Mesenchymal stem cell (in vitro differentiated cells and primary cell): Measurements from ENCODE around the gene GLMN.
"Not testable (repeated sequence)": the region's sequence is repeated elsewhere in the genome, so short reads cannot be mapped to it uniquely, and the experiment has no call there.

Experiments
- DNase-seq: peaks from one replicate; pipeline ENCODE4 v3.0.0-alpha.2; 2013
- H2AFZ ChIP-seq: one replicate; pipeline ENCODE4 v1.6.1; 2013; ENCODE audit warnings: low read depth, mild to moderate bottlenecking, control low read depth, inconsistent platforms, low read length, moderate library complexity
- H2AK5ac ChIP-seq: 2 replicates; pipeline ENCODE4 v1.6.1; 2013; ENCODE audit warnings: low read length, moderate library complexity, mild to moderate bottlenecking, inconsistent platforms; ENCODE audit not compliant: severe bottlenecking
- H2BK120ac ChIP-seq: one replicate; pipeline ENCODE4 v1.6.1; 2013; ENCODE audit warnings: low read depth, mild to moderate bottlenecking, inconsistent platforms, low read length, moderate library complexity
- H2BK12ac ChIP-seq, 2 experiments: one replicate each; pipeline ENCODE4 v1.6.1; 2013; ENCODE audit warnings: inconsistent platforms in 2 of 2, low read length in 2 of 2, mild to moderate bottlenecking in 2 of 2, moderate library complexity in 2 of 2, control low read depth in 1 of 2
- H2BK15ac ChIP-seq: one replicate; pipeline ENCODE4 v1.6.1; 2013; ENCODE audit warnings: mild to moderate bottlenecking, low read depth, inconsistent platforms; ENCODE audit not compliant: poor library complexity, severe bottlenecking
- H2BK5ac ChIP-seq: 2 replicates; pipeline ENCODE4 v1.6.1; 2013; ENCODE audit warnings: low read depth, mild to moderate bottlenecking, low read length, control low read depth, inconsistent platforms; ENCODE audit not compliant: poor library complexity, severe bottlenecking
- H3K14ac ChIP-seq, 2 experiments: one replicate each; pipeline ENCODE4 v1.6.1; 2013; ENCODE audit warnings: inconsistent platforms in 2 of 2, low read length in 2 of 2, control low read depth in 1 of 2, mild to moderate bottlenecking in 1 of 2, moderate library complexity in 1 of 2
- H3K18ac ChIP-seq, 2 experiments: one replicate each; pipeline ENCODE4 v1.6.1; 2013; ENCODE audit warnings: inconsistent platforms in 2 of 2, low read length in 2 of 2, control low read depth in 1 of 2, low read depth in 1 of 2, mild to moderate bottlenecking in 1 of 2
- H3K23ac ChIP-seq, 2 experiments: one replicate each; pipeline ENCODE4 v1.6.1; 2013; ENCODE audit warnings: inconsistent platforms in 2 of 2, low read length in 2 of 2, mild to moderate bottlenecking in 2 of 2, moderate library complexity in 2 of 2, control low read depth in 1 of 2
- H3K27ac ChIP-seq: 2 replicates; pipeline ENCODE4 v1.5.1; 2013; ENCODE audit warnings: mild to moderate bottlenecking, moderate library complexity, low read length, control low read depth, inconsistent platforms; ENCODE audit not compliant: poor library complexity, severe bottlenecking
- H3K27me3 ChIP-seq, 2 experiments: 2 replicates each; pipeline versions ENCODE4 v1.6.1 to v1.7.0; 2013; ENCODE audit warnings: low read length in 2 of 2, mild to moderate bottlenecking in 2 of 2, moderate library complexity in 2 of 2, control low read depth in 1 of 2, inconsistent platforms in 1 of 2; ENCODE audit not compliant: control insufficient read depth in 1 of 2, insufficient read depth in 1 of 2
- H3K36me3 ChIP-seq, 2 experiments: 2 replicates each; pipeline versions ENCODE4 v1.6.1 to v1.7.0; 2013; ENCODE audit warnings: low read length in 2 of 2, control low read depth in 1 of 2, inconsistent platforms in 1 of 2, low read depth in 1 of 2, mild to moderate bottlenecking in 1 of 2; ENCODE audit not compliant: insufficient read depth in 2 of 2, control insufficient read depth in 1 of 2
- H3K4ac ChIP-seq, 2 experiments: one replicate each; pipeline ENCODE4 v1.6.1; 2013; ENCODE audit warnings: inconsistent platforms in 2 of 2, low read length in 2 of 2, mild to moderate bottlenecking in 2 of 2, moderate library complexity in 2 of 2, control low read depth in 1 of 2, low read depth in 1 of 2
- H3K4me1 ChIP-seq: 2 replicates; pipeline ENCODE4 v1.6.1; 2013; ENCODE audit warnings: low read depth, low read length, control low read depth; ENCODE audit not compliant: control insufficient read depth, insufficient read depth
- H3K4me2 ChIP-seq: 2 replicates; pipeline ENCODE4 v1.6.1; 2013; ENCODE audit warnings: low read length, mild to moderate bottlenecking, inconsistent platforms; ENCODE audit not compliant: poor library complexity, severe bottlenecking
- H3K4me3 ChIP-seq, 2 experiments: 2 replicates each; pipeline versions ENCODE4 v1.5.1 to v1.7.0; 2013; ENCODE audit warnings: low read length in 2 of 2, mild to moderate bottlenecking in 2 of 2, control low read depth in 1 of 2, low read depth in 1 of 2; ENCODE audit not compliant: insufficient read depth in 1 of 2
- H3K79me1 ChIP-seq: replicated peaks from 2 replicates; pipeline ENCODE4 v1.6.1; 2013; ENCODE audit warnings: mild to moderate bottlenecking, control low read depth, low read length, inconsistent platforms; ENCODE audit not compliant: poor library complexity, severe bottlenecking
- H3K9ac ChIP-seq: 2 replicates; pipeline ENCODE4 v1.7.0; 2013; ENCODE audit warnings: mild to moderate bottlenecking, low read length, moderate library complexity
- H3K9me3 ChIP-seq: 2 replicates; pipeline ENCODE4 v1.7.0; 2013; ENCODE audit warnings: mild to moderate bottlenecking, low read length; ENCODE audit not compliant: control insufficient read depth
- H4K8ac ChIP-seq: one replicate; pipeline ENCODE4 v1.6.1; 2013; ENCODE audit warnings: inconsistent platforms, mild to moderate bottlenecking, low read length, moderate library complexity
- H4K91ac ChIP-seq: one replicate; pipeline ENCODE4 v1.6.1; 2013; ENCODE audit warnings: mild to moderate bottlenecking, low read length, inconsistent platforms
- WGBS: methylation state at CpG from one replicate; pipeline ENCODE4 v1.1.7; 2013; ENCODE audit warnings: mixed read lengths; 5-methylcytosine and 5-hydroxymethylcytosine counted together

Gene GLMN

GRCh38 chr1:92259350-92259749 lies 39.4 kb downstream of the GLMN start:
- no peak overlapping the region for H3K9ac ChIP-seq
- no peak overlapping the region for H2BK15ac ChIP-seq
- no peaks in the 10 kb centered on the region for H3K4me1 ChIP-seq
- H4K8ac ChIP-seq, result no peak overlapping the region
- H2AFZ ChIP-seq, result no peak overlapping the region
- H3K79me1 ChIP-seq, result no peaks in the 10 kb centered on the region
- H3K23ac ChIP-seq, result no peak overlapping the region
- H3K18ac ChIP-seq, result no peak overlapping the region
- peaks cover 3 to 54% of the 10 kb centered on the region in 2 experiments for H3K36me3 ChIP-seq
- no peak overlapping the region for H2BK120ac ChIP-seq
- no peak overlapping the region for H2BK5ac ChIP-seq
- no peak overlapping the region for H3K4me2 ChIP-seq
- no peak overlapping the region for H3K27ac ChIP-seq
- H3K4me3 ChIP-seq, result no peak overlapping the region
- H2BK12ac ChIP-seq, result no peak overlapping the region
- H3K4ac ChIP-seq, result no peak overlapping the region
- H3K9me3 ChIP-seq, result no peaks in the 10 kb centered on the region
- no peak for DNase-seq
- no peak overlapping the region for H2AK5ac ChIP-seq
- 100% methylated on average over 1 of the region's 1 CpG for WGBS
- H4K91ac ChIP-seq, result no peak overlapping the region
- H3K27me3 ChIP-seq, result no peaks in the 10 kb centered on the region
- H3K14ac ChIP-seq, result no peak overlapping the region

- not testable (repeated sequence) for H2AK5ac ChIP-seq, H2BK15ac ChIP-seq, H2BK120ac ChIP-seq, H3K9me3 ChIP-seq, DNase-seq, H3K4me2 ChIP-seq, H2AFZ ChIP-seq, H2BK12ac ChIP-seq, H4K8ac ChIP-seq, H4K91ac ChIP-seq, H3K4me1 ChIP-seq, H3K79me1 ChIP-seq, H3K18ac ChIP-seq, H3K14ac ChIP-seq, H3K4me3 ChIP-seq, H3K27ac ChIP-seq, H3K9ac ChIP-seq, H3K4ac ChIP-seq, H2BK5ac ChIP-seq, H3K27me3 ChIP-seq, H3K23ac ChIP-seq
- peaks cover 7 to 30% of the 10 kb centered on the region in 2 experiments for H3K36me3 ChIP-seq
- no CpG with 5 or more reads among the region's 3 CpGs for WGBS
Observed at GRCh38 chr1:92254714-92255113, 44.1 kb downstream of the GLMN start.

GRCh38 chr1:92244376-92244775 lies 54.4 kb downstream of the GLMN start:
- Histone ChIP-seq H2AK5ac (no peak overlapping the region), H3K23ac (no peak overlapping the region), H4K91ac (no peak overlapping the region), H2BK120ac (no peak overlapping the region), H3K14ac (no peak overlapping the region), H2BK5ac (no peak overlapping the region), H3K4me3 (no peak overlapping the region), H3K79me1 (no peaks in the 10 kb centered on the region), H2AFZ (no peak overlapping the region), H4K8ac (no peak overlapping the region), H2BK12ac (no peak overlapping the region), H3K27ac (no peak overlapping the region), H2BK15ac (no peak overlapping the region), H3K18ac (no peak overlapping the region), H3K4me1 (no peaks in the 10 kb centered on the region), H3K9ac (no peak overlapping the region), H3K9me3 (no peaks in the 10 kb centered on the region), H3K36me3 (peaks cover 3 to 29% of the 10 kb centered on the region in 2 experiments), H3K27me3 (no peaks in the 10 kb centered on the region), H3K4ac (no peak overlapping the region), H3K4me2 (no peak overlapping the region)
- WGBS, result 100% methylated on average over 1 of the region's 1 CpG
- DNase-seq, result no peak

- H4K91ac ChIP-seq, result no peak overlapping the region
- no peaks in the 10 kb centered on the region for H3K9me3 ChIP-seq
- no peaks in the 10 kb centered on the region for H3K79me1 ChIP-seq
- H2BK15ac ChIP-seq, result no peak overlapping the region
- H3K4me1 ChIP-seq, result no peaks in the 10 kb centered on the region
- no peak overlapping the region for H3K27ac ChIP-seq
- H4K8ac ChIP-seq, result no peak overlapping the region
- no peak overlapping the region for H2BK12ac ChIP-seq
- H2AK5ac ChIP-seq, result no peak overlapping the region
- no peak overlapping the region for H3K4me3 ChIP-seq
- H3K18ac ChIP-seq, result no peak overlapping the region
- no peak overlapping the region for H3K4me2 ChIP-seq
- H3K27me3 ChIP-seq, result no peaks in the 10 kb centered on the region
- H3K23ac ChIP-seq, result no peak overlapping the region
- H3K36me3 ChIP-seq, result no peaks in the 10 kb centered on the region
- no peak overlapping the region for H3K14ac ChIP-seq
- WGBS, result 100% methylated on average over 1 of the region's 2 CpGs
- H3K9ac ChIP-seq, result no peak overlapping the region
- H2BK5ac ChIP-seq, result no peak overlapping the region
- no peak for DNase-seq
- H2BK120ac ChIP-seq, result no peak overlapping the region
- no peak overlapping the region for H3K4ac ChIP-seq
- no peak overlapping the region for H2AFZ ChIP-seq
Observed at GRCh38 chr1:92240034-92240433, 58.8 kb downstream of the GLMN start.
